ENCODE data around the gene C5. TPM values are rescaled to one million over a fixed set of nuclear protein-coding genes. Genes with fewer than 3 reads are reported as not detected.

Gene C5
- total RNA-seq, 2 experiments from 2014 or later, result 0.89 to 1.3 TPM

GRCh38 chr9:120941046-120941770 lies 108.9 kb downstream of the C5 start:
- Mint-ChIP-seq H3K4me3 (no peak overlapping the region), H3K9me3 (no peaks in the 10 kb centered on the region), H3K27ac (no peak overlapping the region), H3K4me1 (ENCODE audit: low read depth) (peaks cover 10% of the 10 kb centered on the region), H3K36me3 (ENCODE audit: low read depth) (no peaks in the 10 kb centered on the region), H3K27me3 (no peaks in the 10 kb centered on the region)
- Histone ChIP-seq H3K36me3 (ENCODE audit: insufficient read depth, low read length) (no peaks in the 10 kb centered on the region), H3K27me3 (ENCODE audit: control insufficient read depth in 1 of 2, insufficient read depth in 2 of 2, low read length in 2 of 2) (no peaks in the 10 kb centered on the region), H3K27ac (ENCODE audit: low read depth in 1 of 2, low read length in 2 of 2) (no peak overlapping the region), H3K4me1 (ENCODE audit: insufficient read depth, low read length) (peaks cover 12% of the 10 kb centered on the region), H3K4me3 (ENCODE audit: low read length) (no peak overlapping the region), H3K9me3 (ENCODE audit: control insufficient read depth in 1 of 2, insufficient read depth in 1 of 2, low read length in 2 of 2) (no peaks in the 10 kb centered on the region)
- ChIA-PET POLR2A (no interaction called here), CTCF (no interaction called here)
- no peak for TF ChIP-seq CTCF (IDR thresholded peaks at IDR 0.05)
- intact Hi-C loops (cut with DNase I, micrococcal nuclease), result loop anchor here in 1 of 2 experiments (10.0 kb wide), 1 partner anchor 114 kb away; the partner anchor contains the start of gene C5
- no peak for DNase-seq
- no peak for ATAC-seq (ENCODE audit: poor library complexity)

- no peak for TF ChIP-seq CTCF (IDR thresholded peaks at IDR 0.05)
- no peaks in the 10 kb centered on the region for H3K27me3 Mint-ChIP-seq
- POLR2A ChIA-PET, result interaction anchor here (1.2 kb wide), 1 partner anchor 9 kb away, joined by 3 read pairs; no protein-coding TSS in a partner anchor
- Histone ChIP-seq H3K4me3 (ENCODE audit: low read length) (no peak overlapping the region), H3K9me3 (ENCODE audit: control insufficient read depth in 1 of 2, insufficient read depth in 1 of 2, low read length in 2 of 2) (no peaks in the 10 kb centered on the region), H3K36me3 (ENCODE audit: insufficient read depth, low read length) (no peaks in the 10 kb centered on the region), H3K27me3 (ENCODE audit: control insufficient read depth in 1 of 2, insufficient read depth in 2 of 2, low read length in 2 of 2) (no peaks in the 10 kb centered on the region), H3K27ac (ENCODE audit: low read depth in 1 of 2, low read length in 2 of 2) (no peak overlapping the region), H3K4me1 (ENCODE audit: insufficient read depth, low read length) (peaks cover 18% of the 10 kb centered on the region)
- CTCF ChIA-PET, result no interaction called here
- no peaks in the 10 kb centered on the region for H3K9me3 Mint-ChIP-seq
- peaks cover 16% of the 10 kb centered on the region for H3K4me1 Mint-ChIP-seq (ENCODE audit: low read depth)
- intact Hi-C loops (cut with DNase I, micrococcal nuclease), result loop anchor here in 1 of 2 experiments (10.0 kb wide), 1 partner anchor 114 kb away; the partner anchor contains the start of gene C5
- H3K36me3 Mint-ChIP-seq (ENCODE audit: low read depth), result no peaks in the 10 kb centered on the region
- H3K4me3 Mint-ChIP-seq, result no peak overlapping the region
- no peak for DNase-seq
- no peak overlapping the region for H3K27ac Mint-ChIP-seq
- ATAC-seq (ENCODE audit: poor library complexity), result no peak
These were observed 109.5 kb downstream of the C5 start for GRCh38 chr9:120940573-120940972.

DNA sequence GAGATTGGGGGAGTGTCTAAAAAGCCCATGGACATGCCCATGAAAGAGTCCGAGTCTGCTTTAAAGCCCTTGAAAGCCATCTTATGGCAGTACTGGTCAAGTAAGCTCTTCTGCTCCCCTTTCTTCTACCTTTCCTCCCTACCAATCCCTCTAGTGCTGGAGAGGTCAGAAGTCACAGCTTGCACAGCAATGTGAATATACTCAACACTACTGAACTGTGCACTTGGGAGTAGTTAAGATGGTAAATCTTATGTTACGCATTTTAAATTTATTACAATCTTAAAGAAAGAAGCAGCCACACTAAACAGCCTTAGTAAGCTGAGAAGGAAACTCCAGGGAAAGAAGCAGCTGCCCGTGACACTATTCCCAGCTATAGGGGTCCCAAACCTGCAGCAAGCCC lies 111.2 kb downstream of the C5 start:
- ChIA-PET CTCF (interaction anchor here (4.4 kb wide), 1 partner anchor 70 kb away, joined by 35 read pairs; no protein-coding TSS in a partner anchor), POLR2A (interaction anchor here (1.1 to 21.8 kb wide), 3 partner anchors 39 to 96 kb away, joined by 3 to 1343 read pairs (median 5); partner anchors contain the start of gene PSMD5)
- ATAC-seq (ENCODE audit: poor library complexity), result no peak
- DNase-seq, result no peak
- Mint-ChIP-seq H3K9me3 (no peaks in the 10 kb centered on the region), H3K4me1 (ENCODE audit: low read depth) (peaks cover 31% of the 10 kb centered on the region), H3K36me3 (ENCODE audit: low read depth) (no peaks in the 10 kb centered on the region), H3K27ac (peak overlapping the region; percentile 17), H3K27me3 (no peaks in the 10 kb centered on the region), H3K4me3 (no peak overlapping the region)
- peaks cover 36% of the 10 kb centered on the region for H3K4me1 ChIP-seq (ENCODE audit: insufficient read depth, low read length)
- no peaks in the 10 kb centered on the region for H3K36me3 ChIP-seq (ENCODE audit: insufficient read depth, low read length)
- H3K4me3 ChIP-seq (ENCODE audit: low read length), result no peak overlapping the region
- intact Hi-C loops (cut with DNase I, micrococcal nuclease), result loop anchor here (5.0 kb wide), 1 partner anchor 133 kb away; the partner anchor contains the start of gene CNTRL (in 2 of the 2)
- no peaks in the 10 kb centered on the region for H3K9me3 ChIP-seq (ENCODE audit: control insufficient read depth in 1 of 2, insufficient read depth in 1 of 2, low read length in 2 of 2)
- TF ChIP-seq CTCF (IDR thresholded peaks at IDR 0.05), result no peak
- H3K27me3 ChIP-seq (ENCODE audit: control insufficient read depth in 1 of 2, insufficient read depth in 2 of 2, low read length in 2 of 2), result no peaks in the 10 kb centered on the region
- H3K27ac ChIP-seq (ENCODE audit: low read depth in 1 of 2, low read length in 2 of 2), result no peak overlapping the region
